Activated CD4-positive, CD25-positive, alpha-beta regulatory T cell treated with anti-CD3 and anti-CD28 coated beads, Interleukin-2, amount 50 U/mL, for 24 hours (primary cell): ENCODE data around the gene CRIP2.
A peak's percentile ranks its signal among the peaks of the same experiment; 100 is the strongest.

ENCODE experiments used
- ATAC-seq, 2 donors: fragments of 150-1000 bp; cut with Tn5 transposase; one replicate each; pipeline ENCODE4 v1.10.0; 2021; ENCODE audit warnings: mild to moderate bottlenecking in 1 of 2, moderate library complexity in 1 of 2

Gene CRIP2

GRCh38 chr14:105500726-105501101 is 26.1 kb downstream of the CRIP2 start:
- no peak for ATAC-seq

GRCh38 chr14:105501504-105502291 is 27.1 kb downstream of the CRIP2 start:
- ATAC-seq: no peak

GRCh38 chr14:105502446-105503295 is 28.1 kb downstream of the CRIP2 start:
- no peak for ATAC-seq

GRCh38 chr14:105503296-105503640 is 28.6 kb downstream of the CRIP2 start:
- no peak for ATAC-seq

GRCh38 chr14:105503935-105504692 is 29.5 kb downstream of the CRIP2 start:
- no peak for ATAC-seq

- no peak for ATAC-seq
These were observed 30.5 kb downstream of the CRIP2 start for GRCh38 chr14:105505101-105505500.

- no peak for ATAC-seq
These were observed 32.6 kb downstream of the CRIP2 start for GRCh38 chr14:105507247-105507646.

GRCh38 chr14:105508069-105508468 is 33.4 kb downstream of the CRIP2 start:
- ATAC-seq: no peak

- ATAC-seq: no peak
These were observed 34.0 kb downstream of the CRIP2 start for GRCh38 chr14:105508601-105509000.

- no peak for ATAC-seq
These were observed 42.5 kb downstream of the CRIP2 start for GRCh38 chr14:105517096-105517495.

- ATAC-seq: no peak
These were observed 45.5 kb downstream of the CRIP2 start for GRCh38 chr14:105519946-105520698.

- no peak for ATAC-seq
These were observed 50.7 kb downstream of the CRIP2 start for GRCh38 chr14:105525326-105525725.

GRCh38 chr14:105525861-105526775 is 51.5 kb downstream of the CRIP2 start, which contains the start of gene TMEM121:
Gene TMEM121, plus strand, starts transcription at chr14:105526583. Its CDS starts 2,252 bp downstream, at chr14:105528835.
- no peak for ATAC-seq

GRCh38 chr14:105526776-105527380 is 52.3 kb downstream of the CRIP2 start:
- no peak for ATAC-seq

- ATAC-seq: no peak
These were observed 52.8 kb downstream of the CRIP2 start for GRCh38 chr14:105527381-105527825.

- ATAC-seq: peak; percentile 62 to 67
These were observed 53.4 kb downstream of the CRIP2 start for GRCh38 chr14:105527826-105528585.

GRCh38 chr14:105528586-105529318 is 54.1 kb downstream of the CRIP2 start:
- peak; percentile 55 to 57 for ATAC-seq

GRCh38 chr14:105529319-105529568 is 54.6 kb downstream of the CRIP2 start:
- peak; percentile 11 to 29 for ATAC-seq
